HepG2 (cell line): ENCODE data around the gene ARL16. TPM values are rescaled to one million over a fixed set of nuclear protein-coding genes. Genes with fewer than 3 reads are reported as not detected.

ENCODE experiments used
- AGO2 ChIP-seq: fragments of 200-400 bp; formaldehyde crosslinking; optimal IDR thresholded peaks from 2 replicates; pipeline ENCODE3; 2017; ENCODE audit warnings: mild to moderate bottlenecking, low read depth, low read length, moderate library complexity
- CHD4 ChIP-seq: fragments of 200-600 bp; sonication (generic); IDR thresholded peaks from 2 replicates; pipeline ENCODE4 v1.7.0; 2017; ENCODE audit warnings: mild to moderate bottlenecking, low read length, borderline replicate concordance
- CREM ChIP-seq, 2 experiments: sonication (generic) in 1 of 2; formaldehyde crosslinking in 1 of 2; IDR thresholded peaks; 2 replicates each; pipeline versions ENCODE4 v1.4.0 to v1.6.1; 2016 to 2020; ENCODE audit warnings: antibody characterized with exemption in 1 of 2, mild to moderate bottlenecking in 1 of 2, missing genetic modification reagents in 1 of 2
- DDIT3 ChIP-seq: sonication (generic); formaldehyde crosslinking; IDR thresholded peaks from 2 replicates; pipeline ENCODE4 v1.4.0; 2020; ENCODE audit warnings: mild to moderate bottlenecking, missing genetic modification reagents
- FOXK2 ChIP-seq: fragments of 450-650 bp; IDR thresholded peaks from 2 replicates; pipeline ENCODE4 v1.6.1; 2016
- IKZF1 ChIP-seq: fragments of 450-650 bp; IDR thresholded peaks from 2 replicates; pipeline ENCODE4 v1.7.1; 2016
- PLSCR1 ChIP-seq: sonication (generic); formaldehyde crosslinking; IDR thresholded peaks from 2 replicates; pipeline ENCODE4 v1.5.0; 2020; ENCODE audit warnings: missing genetic modification reagents, mild to moderate bottlenecking, borderline replicate concordance
- SIX1 ChIP-seq: sonication (generic); formaldehyde crosslinking; IDR thresholded peaks from 2 replicates; pipeline ENCODE4 v1.4.0; 2020; ENCODE audit warnings: missing genetic modification reagents, borderline replicate concordance
- TAF1 ChIP-seq: sonication (generic); formaldehyde crosslinking; IDR thresholded peaks from 2 replicates; pipeline ENCODE4 v1.4.0; 2020; ENCODE audit warnings: missing genetic modification reagents
- TCF7 ChIP-seq: sonication (generic); IDR thresholded peaks from 2 replicates; pipeline ENCODE4 v1.6.1; 2016; ENCODE audit warnings: antibody characterized with exemption, low read depth
- ZNF136 ChIP-seq: sonication (generic); formaldehyde crosslinking; IDR thresholded peaks from 2 replicates; pipeline ENCODE4 v1.8.1; 2022; ENCODE audit warnings: low read depth, mild to moderate bottlenecking, moderate library complexity, missing genetic modification reagents
- ZNF160 ChIP-seq: sonication (generic); formaldehyde crosslinking; IDR thresholded peaks from 2 replicates; pipeline ENCODE4 v1.8.0; 2022; ENCODE audit warnings: mild to moderate bottlenecking, inconsistent platforms, missing genetic modification reagents
- ZNF296 ChIP-seq: sonication (generic); formaldehyde crosslinking; conservative IDR thresholded peaks from 2 replicates; pipeline ENCODE4 v1.5.0; 2020; ENCODE audit warnings: mild to moderate bottlenecking, missing genetic modification reagents
- ZNF317 ChIP-seq: sonication (generic); formaldehyde crosslinking; IDR thresholded peaks from 2 replicates; pipeline ENCODE4 v1.5.0; 2020; ENCODE audit warnings: mild to moderate bottlenecking, missing genetic modification reagents
- ZNF318 ChIP-seq: sonication (generic); formaldehyde crosslinking; IDR thresholded peaks from 2 replicates; pipeline ENCODE4 v1.4.0; 2020; ENCODE audit warnings: mild to moderate bottlenecking, missing genetic modification reagents
- ZNF331 ChIP-seq: sonication (generic); formaldehyde crosslinking; IDR thresholded peaks from 2 replicates; pipeline ENCODE4 v1.4.0; 2020; ENCODE audit warnings: missing genetic modification reagents
- ZNF354B ChIP-seq: sonication (generic); formaldehyde crosslinking; IDR thresholded peaks from 2 replicates; pipeline ENCODE4 v1.8.0; 2022; ENCODE audit warnings: mild to moderate bottlenecking, missing genetic modification reagents
- ZNF569 ChIP-seq: sonication (generic); formaldehyde crosslinking; IDR thresholded peaks from 2 replicates; pipeline ENCODE4 v1.5.0; 2020; ENCODE audit warnings: mild to moderate bottlenecking, missing genetic modification reagents, moderate library complexity, borderline replicate concordance
- ZNF644 ChIP-seq: IDR thresholded peaks from 2 replicates; pipeline ENCODE4 v1.6.1; 2016; ENCODE audit warnings: low read depth
- ZNF713 ChIP-seq: sonication (generic); formaldehyde crosslinking; IDR thresholded peaks from 2 replicates; pipeline ENCODE4 v1.4.0; 2020; ENCODE audit warnings: mild to moderate bottlenecking, missing genetic modification reagents
- ZNF773 ChIP-seq: sonication (generic); formaldehyde crosslinking; IDR thresholded peaks from 2 replicates; pipeline ENCODE4 v1.4.0; 2020; ENCODE audit warnings: missing genetic modification reagents, borderline replicate concordance
- polyA plus RNA-seq, 8 experiments: library from polyadenylated mRNA; depleted of rRNA in 3 of 8; stranded (reverse) in 7 of 8; unstranded in 1 of 8; fragments of >200 nt; fragmentation: Illumina TruSeq in 4 of 8; extraction: Trizol in 4 of 8; gene quantifications; 2 replicates each; pipeline versions ENCODE4 v1.2.1 to v1.2.3, GENCODE V29; 2011 to 2016; ENCODE audit warnings: low read depth in 4 of 8, missing spikeins in 1 of 8, mixed read lengths in 1 of 8; ENCODE audit not compliant: insufficient read depth in 1 of 8
- total RNA-seq, 5 experiments: library from RNA; depleted of rRNA; stranded (reverse); fragments of >200 nt; fragmentation: Illumina TruSeq; extraction: Trizol; gene quantifications; 2 replicates each; pipeline ENCODE4 v1.2.3, GENCODE V29; 2016; ENCODE audit warnings: low read depth in 1 of 5

The ARL16 gene
- total and polyA plus RNA-seq, 2 of the 13 experiments (the other 11 are each of a cell fraction or from before 2014, with no cell fraction given): 20.8 to 30.8 TPM

- TF ChIP-seq ZNF318 (no peak), AGO2 (peak; percentile 90), ZNF644 (CRISPR knock-in tag) (no peak), ZNF317 (CRISPR knock-in tag) (peak; percentile 12; the same call in 1 of the 2 replicates), SIX1 (CRISPR knock-in tag) (peak; percentile 76; the same call in 1 of the 2 replicates), TCF7 (no peak), ZNF354B (peak; percentile 52; the same call in 1 of the 2 replicates), ZNF331 (CRISPR knock-in tag) (peak; percentile 89), ZNF296 (peak; percentile 48; the same call in 1 of the 2 replicates), DDIT3 (CRISPR knock-in tag) (peak; percentile 55; the same call in 1 of the 2 replicates), ZNF569 (CRISPR knock-in tag) (no peak), FOXK2 (no peak), ZNF773 (no peak; the same call in 1 of the 2 replicates), IKZF1 (no peak), ZNF713 (CRISPR knock-in tag) (no peak), TAF1 (CRISPR knock-in tag) (peak; percentile 98), ZNF136 (CRISPR knock-in tag) (no peak; the same call in 1 of the 2 replicates), CHD4 (no peak), CREM (IDR thresholded peaks at IDR 0.05) (peak; percentile 94), CREM (CRISPR knock-in tag; IDR thresholded peaks at IDR 0.05) (peak; percentile 73; the same call in 1 of the 2 replicates), PLSCR1 (0 out of 2 replicates have a peak, but pooled peaks have one; percentile 14), ZNF160 (peak; percentile 91)
Measured at GRCh38 chr17:81702934-81703746, 19.5 kb upstream of the ARL16 start, which contains the start of gene MRPL12 (continued).
